Stimulated activated CD8-positive, alpha-beta memory T cell treated with anti-CD3 and anti-CD28 coated beads, Interleukin-4, amount 100 ng/mL, for 24 hours (primary cell): ENCODE data around the gene LGR4.
A peak's percentile ranks its signal among the peaks of the same experiment; 100 is the strongest.
"Not testable (repeated sequence)": the region's sequence is repeated elsewhere in the genome, so short reads cannot be mapped to it uniquely, and the experiment has no call there.

Source experiments
- DNase-seq: peaks from one replicate; pipeline ENCODE4 v3.0.0-alpha.2; 2020; ENCODE audit warnings: low read depth

The LGR4 gene

GRCh38 chr11:27472398-27473016, at the start of gene LGR4:
Gene LGR4, minus strand, starts transcription at chr11:27472790. Its CDS starts 488 bp downstream, at chr11:27472302.
- peak; percentile 55 for DNase-seq

- DNase-seq = no peak
These were observed 47.6 kb upstream of the LGR4 start for GRCh38 chr11:27520226-27520625.

- DNase-seq = no peak
These were observed 45.9 kb upstream of the LGR4 start for GRCh38 chr11:27518518-27518917.

- DNase-seq = not testable (repeated sequence)
These were observed 44.9 kb upstream of the LGR4 start for GRCh38 chr11:27517490-27517889.

GRCh38 chr11:27514558-27514957, 42.0 kb upstream of the LGR4 start:
- DNase-seq = no peak

GRCh38 chr11:27514076-27514475, 41.5 kb upstream of the LGR4 start:
- no peak for DNase-seq

GRCh38 chr11:27513389-27513788, 40.8 kb upstream of the LGR4 start:
- no peak for DNase-seq

- DNase-seq = no peak
These were observed 39.6 kb upstream of the LGR4 start for GRCh38 chr11:27512238-27512637.

GRCh38 chr11:27509908-27510307, 37.3 kb upstream of the LGR4 start:
- no peak for DNase-seq

- no peak for DNase-seq
These were observed 35.1 kb upstream of the LGR4 start for GRCh38 chr11:27507557-27508322.

- peak; percentile 93 for DNase-seq
These were observed 33.9 kb upstream of the LGR4 start, which contains the start of gene LIN7C for GRCh38 chr11:27506200-27507182. Gene LIN7C, minus strand, starts transcription at chr11:27506769. Its CDS starts 17 bp downstream, at chr11:27506752.

- no peak for DNase-seq
These were observed 33.2 kb upstream of the LGR4 start for GRCh38 chr11:27505781-27506180.

GRCh38 chr11:27504205-27504604, 31.6 kb upstream of the LGR4 start:
- no peak for DNase-seq

- no peak for DNase-seq
These were observed 28.5 kb upstream of the LGR4 start for GRCh38 chr11:27501100-27501499.

- no peak for DNase-seq
These were observed 25.3 kb upstream of the LGR4 start for GRCh38 chr11:27497911-27498310.

GRCh38 chr11:27497284-27497866, 24.8 kb upstream of the LGR4 start:
- no peak for DNase-seq

GRCh38 chr11:27496461-27496860, 23.9 kb upstream of the LGR4 start:
- no peak for DNase-seq

- DNase-seq = no peak
These were observed 23.2 kb upstream of the LGR4 start for GRCh38 chr11:27495710-27496300.

GRCh38 chr11:27489092-27489491, 16.5 kb upstream of the LGR4 start:
- no peak for DNase-seq

- no peak for DNase-seq
These were observed 15.1 kb upstream of the LGR4 start for GRCh38 chr11:27487706-27488105.

GRCh38 chr11:27485930-27486773, 13.6 kb upstream of the LGR4 start:
- DNase-seq = no peak
